HS-5 (cell line): Measurements from ENCODE around the gene TRABD2B.

Source experiments
- DNase-seq: peaks from one replicate; pipeline ENCODE4 v3.0.0-alpha.2; 2012; ENCODE audit warnings: low read depth

Gene TRABD2B

DNA sequence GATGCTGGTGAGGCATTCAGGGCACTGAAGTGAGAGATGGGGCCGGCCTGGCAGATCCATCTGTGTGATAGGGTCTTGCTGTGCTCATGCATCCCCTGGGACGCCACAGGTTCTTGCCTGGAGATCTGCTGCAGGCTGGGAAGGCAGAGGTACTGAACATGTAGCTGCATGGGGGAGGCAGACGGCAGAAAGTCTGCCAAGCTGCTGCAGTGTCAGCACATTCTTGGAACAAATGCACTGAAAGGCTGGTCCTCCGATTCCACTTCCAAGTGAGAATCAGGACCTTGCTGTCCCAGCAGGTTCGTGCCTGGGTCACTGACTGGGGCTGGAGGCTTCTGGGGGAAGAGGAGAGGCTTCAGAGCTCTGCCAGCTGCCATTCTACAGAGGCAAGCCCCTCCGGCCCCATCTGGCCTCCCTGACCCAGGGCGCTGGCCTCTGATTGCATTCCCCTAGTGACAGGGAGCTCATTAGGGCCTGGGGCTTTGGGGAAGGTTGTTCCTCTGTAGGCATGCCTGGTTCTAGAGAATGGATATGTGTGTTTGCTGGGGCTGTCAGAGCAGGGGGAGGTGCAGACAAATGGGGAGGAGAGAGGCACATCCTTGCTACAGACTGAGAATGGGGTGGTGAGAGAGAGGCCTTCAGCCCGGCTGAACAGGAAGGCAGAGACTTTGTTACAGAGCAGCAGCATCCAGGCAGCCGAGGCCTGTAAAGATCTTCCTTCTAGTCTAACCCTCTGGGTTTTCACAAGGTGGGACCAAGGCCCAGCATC is 174.0 kb downstream of the TRABD2B start:
- no peak for DNase-seq

DNA sequence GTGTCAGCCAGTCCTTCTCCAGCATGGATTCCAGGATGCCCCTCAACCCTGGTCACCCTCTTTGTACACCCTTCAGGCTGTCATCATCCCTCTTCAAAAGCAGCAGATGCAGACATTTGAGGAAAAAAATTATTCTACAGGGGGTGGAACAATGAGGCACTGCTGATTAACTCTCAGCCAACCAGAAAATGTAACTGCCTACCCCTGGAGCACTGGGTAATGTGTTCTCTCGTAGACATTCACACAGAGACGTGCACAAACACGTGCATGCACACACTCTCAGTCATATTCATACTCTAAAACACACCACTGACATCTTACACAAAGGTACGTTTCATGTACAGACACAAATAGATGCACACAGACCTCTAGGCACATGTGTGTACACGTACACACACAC is 175.4 kb downstream of the TRABD2B start:
- no peak for DNase-seq

DNA sequence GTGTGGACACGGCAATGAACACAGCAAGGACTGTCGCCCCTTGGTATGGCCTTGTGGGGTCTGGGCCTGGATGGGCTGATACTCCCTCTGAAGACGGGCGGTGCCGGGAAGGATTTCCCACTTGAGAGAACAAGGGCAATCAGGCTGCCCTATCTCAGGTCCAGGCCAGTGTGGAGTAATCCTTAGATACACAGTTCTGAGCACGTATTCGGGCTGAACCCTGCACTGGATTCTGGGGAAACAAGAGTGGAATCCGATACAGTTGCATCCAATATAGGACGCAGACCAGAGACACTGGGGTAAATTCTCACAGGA is 177.7 kb downstream of the TRABD2B start:
- DNase-seq: no peak

DNA sequence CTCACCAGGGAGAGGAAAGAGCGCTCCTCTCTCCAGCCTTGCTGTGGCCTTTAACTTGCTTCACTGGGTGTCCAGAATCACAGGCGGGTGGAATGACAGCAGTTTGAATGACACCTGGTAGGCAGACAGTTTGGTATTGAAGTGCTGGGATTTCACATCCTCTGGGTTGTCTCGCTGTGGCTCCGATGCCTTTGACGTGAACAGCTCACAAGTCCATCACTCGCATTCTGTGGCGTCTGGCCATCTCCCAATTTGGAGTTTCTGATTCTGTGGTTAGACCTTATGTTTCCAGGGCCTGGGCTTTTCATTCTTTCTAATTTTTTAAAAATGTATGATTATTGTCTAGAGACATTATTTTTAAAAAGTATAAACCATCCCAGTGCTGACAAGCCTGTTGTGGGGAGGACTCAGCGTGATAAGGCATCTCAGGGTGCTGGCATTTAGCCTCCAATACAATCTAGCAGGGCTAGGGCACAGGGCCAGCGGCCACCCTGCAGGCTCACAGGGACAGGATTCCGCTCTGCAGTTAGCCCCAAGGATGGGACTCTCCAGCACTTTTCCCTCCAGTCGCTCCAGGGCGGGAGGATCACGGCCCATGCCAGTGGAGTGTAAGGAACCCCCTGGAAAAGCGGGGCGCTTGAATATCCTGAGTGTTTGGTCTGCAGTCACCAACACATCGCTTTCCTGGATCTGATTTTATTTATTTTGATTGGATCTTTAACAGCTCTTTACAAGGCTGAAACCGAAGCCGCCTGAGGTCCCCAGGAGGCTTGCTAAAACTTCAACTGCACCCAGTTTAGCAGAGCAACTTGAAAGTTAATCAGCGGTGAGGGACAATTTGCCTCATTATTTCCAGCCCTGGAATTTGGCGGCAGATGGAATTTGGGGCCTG is 178.3 kb downstream of the TRABD2B start:
- DNase-seq: no peak

DNA sequence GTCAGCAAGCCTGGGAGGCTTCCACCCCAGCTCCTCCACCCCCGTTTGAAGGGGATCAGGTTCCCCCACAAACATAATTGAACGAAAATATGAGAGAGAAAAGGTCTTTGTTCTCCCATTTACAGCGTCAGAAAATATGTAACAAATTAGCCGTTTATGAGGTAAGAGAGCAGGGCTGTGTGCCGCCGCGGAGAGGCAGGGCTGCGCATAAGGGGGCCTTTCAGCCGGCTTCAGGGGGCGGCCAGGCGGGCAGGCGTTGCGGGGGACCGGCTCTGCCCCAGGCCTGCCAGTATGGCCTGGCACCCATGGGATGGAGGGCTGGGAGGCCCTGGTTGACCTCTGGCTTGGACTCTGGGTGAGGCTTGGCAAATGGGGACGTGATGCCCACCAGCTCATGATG is 179.3 kb downstream of the TRABD2B start:
- DNase-seq: no peak

DNA sequence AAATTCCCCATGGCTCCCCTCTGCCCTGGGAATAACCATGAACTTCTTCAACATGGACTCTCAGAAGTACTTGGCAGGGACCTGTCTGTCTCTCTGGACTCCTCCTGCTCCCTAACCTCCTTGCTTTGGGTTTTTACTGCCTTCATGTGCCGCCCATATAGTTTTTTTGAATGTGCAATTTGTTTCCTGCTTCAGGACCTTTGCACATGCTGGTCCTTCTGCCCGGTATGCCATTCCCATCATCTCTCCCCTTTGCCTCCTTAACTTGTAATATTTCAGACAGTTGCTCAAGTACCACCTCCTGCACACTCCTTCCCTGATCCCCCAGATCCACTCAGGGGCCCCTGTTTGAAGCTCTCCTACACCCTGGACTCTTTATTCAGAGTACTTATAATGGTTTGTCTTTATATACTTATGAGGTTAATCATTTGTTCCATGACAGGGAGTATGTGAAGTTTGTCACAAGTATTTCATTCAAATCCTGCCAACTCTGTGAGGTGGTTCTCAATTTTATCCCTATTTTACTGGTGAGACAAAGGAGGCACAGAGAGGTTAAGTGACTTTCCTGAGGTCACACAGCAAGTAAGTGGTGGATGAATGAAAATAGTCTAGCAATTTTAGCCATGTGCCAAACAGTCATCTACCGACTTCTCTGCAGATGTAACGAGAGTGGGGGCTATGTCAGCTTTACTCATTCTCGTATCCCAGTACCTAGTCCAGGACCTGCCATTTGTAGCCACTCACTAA is 180.7 kb downstream of the TRABD2B start:
- no peak for DNase-seq

DNA sequence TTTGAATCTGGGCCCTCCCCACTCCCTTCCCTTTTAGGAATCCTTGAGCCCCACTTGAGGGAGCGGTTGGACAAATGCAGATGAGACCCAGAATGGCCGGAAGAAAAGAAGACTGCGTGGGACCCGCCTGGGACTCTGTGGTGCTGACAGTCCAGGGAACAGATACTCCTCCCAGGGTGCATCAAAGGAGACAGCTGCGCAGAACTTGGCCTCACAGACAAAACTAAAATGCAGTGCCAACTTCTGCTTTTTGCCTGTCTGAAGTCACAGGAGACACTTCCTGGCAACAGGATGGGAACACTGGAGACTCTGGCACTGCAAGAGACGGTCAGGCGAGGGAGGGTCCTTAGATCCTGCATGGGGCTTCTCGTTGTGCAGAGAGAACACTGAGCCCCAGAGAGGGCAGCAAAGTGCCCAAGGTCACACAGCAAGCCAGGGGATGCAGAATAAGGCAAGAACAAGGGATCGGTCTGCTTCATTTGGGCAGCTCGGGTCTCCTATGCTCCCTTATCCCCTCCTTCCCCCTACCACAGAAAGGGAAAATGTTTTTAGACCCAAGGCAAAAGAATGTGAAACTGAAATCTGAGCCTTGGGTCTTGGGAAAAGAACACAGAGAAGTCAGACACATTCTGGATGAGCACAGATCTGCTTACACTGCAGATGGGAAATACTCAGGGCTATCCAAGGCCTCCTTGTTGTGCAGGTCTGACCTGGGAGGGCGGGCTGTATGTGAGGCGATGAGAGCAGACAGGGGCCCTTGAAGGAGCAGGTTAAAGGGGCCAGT is 182.4 kb downstream of the TRABD2B start:
- no peak for DNase-seq

DNA sequence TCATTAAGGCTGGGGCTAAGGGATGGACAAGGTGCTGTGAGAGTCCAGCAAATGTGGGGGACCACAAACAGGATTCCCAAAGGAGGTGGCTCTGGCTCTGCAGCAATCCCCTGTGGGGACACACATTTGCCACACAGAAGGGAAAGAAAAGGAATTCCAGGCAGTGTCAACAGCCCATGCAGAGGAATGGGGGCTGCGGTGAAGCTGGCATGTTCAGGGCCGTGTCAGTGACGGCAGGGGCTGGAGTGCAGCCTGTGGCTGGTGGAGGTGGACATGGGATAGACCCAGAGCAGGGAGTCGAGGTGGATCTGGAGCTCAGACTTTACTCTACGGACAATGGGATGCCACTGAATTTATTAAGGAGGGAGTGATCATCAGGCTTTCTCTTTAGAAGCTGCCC is 183.2 kb downstream of the TRABD2B start:
- DNase-seq: no peak

DNA sequence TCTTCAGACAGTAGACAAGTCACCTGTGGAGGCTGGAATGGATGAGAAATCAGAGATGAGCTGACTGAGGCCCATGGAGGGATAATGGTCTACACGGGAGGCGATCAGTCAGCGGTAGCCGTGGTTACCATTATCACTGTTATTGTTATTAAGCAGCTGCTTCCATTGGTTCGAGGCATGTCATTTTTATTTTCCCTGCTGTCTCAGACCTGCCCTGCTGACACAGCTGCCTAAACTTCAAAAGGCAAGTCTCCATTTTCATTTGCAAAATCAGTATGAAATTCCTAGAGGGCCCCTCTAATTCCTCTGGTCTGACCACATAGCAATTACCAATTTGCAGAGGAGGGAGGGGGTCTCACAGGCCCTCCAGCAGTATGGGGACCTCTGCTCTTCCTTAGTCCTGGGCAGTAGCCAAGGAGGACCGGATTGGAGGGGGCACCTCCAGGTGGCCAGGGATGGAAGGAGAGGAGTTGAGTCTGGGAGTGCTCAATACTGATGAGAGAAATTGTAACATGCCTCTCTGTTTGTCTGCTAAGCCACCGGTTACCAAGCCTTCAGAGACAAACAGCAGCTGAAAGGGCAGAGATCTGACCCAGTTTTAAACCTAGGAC is 184.2 kb downstream of the TRABD2B start:
- no peak for DNase-seq

DNA sequence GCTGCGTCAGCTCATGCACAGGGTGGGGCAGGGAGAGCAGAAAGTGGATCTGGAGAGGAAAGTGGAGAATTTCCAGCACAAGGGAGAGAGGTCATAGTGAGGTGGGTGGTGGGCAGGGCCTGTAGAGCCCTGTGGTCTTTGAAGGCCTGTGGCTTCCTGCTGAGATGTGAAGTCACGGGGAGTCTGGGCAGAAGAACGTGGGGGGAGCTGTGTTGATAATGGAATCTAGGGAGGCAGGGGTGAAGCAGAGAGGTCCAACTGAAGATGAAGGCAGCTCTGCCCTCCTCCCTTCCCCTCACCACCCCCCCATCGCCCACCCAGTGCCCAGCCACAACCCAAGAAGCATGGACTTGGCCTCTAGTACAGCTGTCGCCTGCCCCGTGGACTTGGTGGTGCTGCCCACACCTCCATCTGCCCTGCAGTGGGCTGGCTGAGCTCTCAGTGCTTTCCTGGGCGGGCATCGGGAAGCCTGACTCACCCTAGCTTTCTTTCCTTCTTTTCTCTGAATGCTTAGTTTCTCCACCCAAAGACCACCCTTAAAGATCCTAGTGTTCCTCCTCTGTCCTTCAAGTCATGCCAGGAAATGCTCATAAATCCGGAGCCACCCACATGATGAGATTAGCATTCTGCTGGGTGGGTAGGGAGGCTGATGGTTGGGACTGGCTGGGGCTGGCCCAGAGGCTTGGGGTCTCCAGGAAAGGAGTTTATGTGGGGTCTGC is 186.1 kb downstream of the TRABD2B start:
- DNase-seq: no peak

DNA sequence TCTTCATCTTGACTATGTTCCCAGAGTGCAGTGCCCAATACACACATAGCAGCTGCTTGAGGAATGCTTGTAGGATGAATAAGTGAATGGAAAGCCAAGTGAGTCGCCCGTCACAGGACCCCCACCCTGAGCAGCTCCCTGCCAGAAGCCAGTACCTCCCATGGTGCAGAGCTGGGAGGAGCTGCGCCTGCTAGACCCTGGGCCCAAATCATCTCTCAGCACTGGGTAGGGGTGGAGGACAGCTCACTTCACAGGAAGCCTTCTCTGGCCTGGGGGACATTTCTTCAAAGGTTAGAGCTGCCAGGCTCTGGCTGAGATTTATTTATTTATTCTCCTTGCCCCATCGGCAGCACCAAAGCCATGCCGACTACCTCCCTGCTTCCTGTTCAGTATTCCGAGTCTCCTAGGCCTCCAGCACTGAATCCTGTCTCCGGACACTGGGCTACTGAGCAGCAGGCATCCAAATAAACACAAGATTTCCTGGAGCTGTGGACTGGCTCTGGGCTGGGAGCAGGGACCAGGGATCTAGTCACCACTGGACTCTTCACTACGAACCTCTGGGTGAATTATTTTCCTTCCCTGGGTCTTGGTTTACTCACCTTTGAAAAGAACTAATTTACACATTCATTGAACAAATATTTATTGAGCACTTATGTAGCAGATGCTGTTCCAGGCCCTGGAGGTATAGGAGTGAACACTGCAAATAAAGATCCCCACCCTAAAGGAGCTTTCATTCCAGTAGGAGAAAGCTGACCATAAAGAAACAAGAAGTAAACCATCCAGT is 187.7 kb downstream of the TRABD2B start:
- no peak for DNase-seq

DNA sequence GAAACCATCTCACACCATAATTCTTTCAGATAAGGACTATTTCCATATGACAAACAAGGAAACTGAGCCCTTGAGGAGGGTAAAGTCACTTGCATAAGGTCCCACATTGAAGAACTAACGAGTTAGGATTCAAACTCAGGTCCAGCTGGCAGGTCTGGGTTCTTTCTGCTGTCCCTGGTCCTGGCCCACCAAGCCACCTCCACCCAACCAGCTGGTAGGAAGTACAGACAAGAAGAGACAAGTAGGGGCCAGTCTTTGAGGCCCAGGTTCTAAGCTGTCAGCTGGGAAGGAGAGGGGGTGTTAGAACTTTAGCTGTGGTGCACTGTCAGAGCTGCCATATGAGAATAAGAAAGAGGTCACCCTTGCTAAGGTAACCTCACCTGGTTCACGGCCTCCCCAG is 188.6 kb downstream of the TRABD2B start:
- DNase-seq: no peak

DNA sequence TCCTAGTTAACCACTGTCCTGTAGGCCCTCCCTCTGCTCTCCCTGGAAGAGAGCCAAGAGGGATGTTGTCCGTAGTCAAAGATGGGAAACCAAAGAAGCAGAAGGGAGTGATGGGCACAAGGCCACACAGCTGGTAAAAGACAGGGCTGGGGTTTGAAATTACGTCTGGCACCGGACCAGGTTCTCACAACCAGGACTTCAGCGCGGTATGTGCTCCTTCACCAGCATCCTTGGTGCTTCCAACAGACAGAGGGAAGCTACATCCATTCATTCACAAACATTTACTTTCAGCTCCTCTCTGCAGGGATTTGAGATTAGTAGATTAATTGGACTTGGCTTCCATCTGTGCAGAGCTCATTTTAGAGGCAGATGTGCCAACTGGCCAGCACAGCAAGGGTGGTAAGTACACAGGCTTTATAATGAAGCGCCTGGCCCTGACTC is 191.2 kb downstream of the TRABD2B start:
- DNase-seq: no peak

DNA sequence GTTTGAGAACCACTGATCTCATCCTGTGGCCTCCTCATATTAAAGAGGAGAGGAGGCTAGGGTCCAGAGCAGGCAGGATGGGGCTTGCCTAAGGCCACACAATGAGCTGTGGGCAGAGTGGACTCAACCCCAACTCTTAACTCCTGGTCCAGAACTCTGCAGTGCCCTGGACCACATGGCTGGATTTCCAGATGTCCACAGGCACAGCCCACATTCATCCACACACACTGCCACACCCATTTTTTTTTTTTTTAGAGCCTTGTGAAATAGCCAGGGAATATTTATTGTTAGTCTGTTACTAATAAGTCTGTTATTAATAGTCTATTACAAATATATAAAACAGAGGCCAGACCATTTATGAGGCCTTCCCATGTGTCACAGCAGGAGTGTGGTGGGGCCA is 192.2 kb downstream of the TRABD2B start:
- no peak for DNase-seq

DNA sequence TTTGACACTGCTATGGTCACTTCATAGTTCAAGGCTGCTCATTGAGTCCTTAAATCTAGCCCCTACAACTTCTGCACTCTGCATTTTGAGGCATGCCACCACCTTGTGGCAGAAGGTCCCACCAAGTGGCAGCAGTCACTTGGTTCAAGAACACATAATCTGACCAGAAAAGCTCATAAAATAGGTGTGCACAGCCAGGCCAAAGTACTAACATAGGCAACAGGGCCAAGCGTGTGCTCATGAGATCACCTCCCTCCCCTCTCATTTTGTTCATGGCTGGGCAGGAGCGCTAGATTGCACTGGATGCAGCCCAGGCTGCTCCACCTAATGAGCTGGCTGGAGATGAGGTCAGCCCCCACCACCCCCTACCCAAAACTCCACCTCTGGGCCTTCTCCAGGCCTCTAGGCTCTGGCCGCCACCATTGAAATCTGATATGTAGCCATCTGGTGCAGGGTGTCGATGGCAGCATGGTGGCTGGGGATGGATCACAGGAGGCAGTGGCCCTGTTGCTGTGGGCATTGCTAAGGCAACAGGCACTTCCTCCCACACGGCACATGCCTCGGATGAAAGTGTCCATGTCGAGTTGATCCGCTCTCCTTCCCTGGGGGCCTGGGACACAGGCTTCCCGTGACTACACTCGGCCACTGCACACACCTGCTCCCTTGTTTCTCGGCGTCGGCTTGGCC is 193.2 kb downstream of the TRABD2B start:
- DNase-seq: no peak

DNA sequence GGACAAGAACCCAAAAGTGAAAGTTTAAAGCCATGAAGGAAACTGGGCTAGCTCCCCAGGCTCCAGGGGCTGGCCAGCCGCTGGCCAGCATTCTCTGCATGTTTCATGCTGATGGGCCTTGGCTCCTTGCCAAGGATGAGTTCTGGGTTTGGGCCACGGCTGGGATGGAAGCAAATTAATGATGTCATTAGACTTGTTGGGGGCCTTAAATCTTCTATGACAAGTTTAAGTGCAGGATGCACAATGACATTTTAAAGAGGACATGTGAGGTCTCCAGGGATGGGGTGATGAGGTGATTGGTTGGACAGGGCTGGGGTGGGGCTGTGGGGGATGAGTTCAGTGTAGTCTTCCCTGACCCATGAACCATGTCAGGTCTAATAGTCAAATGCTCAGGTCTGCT is 199.6 kb downstream of the TRABD2B start:
- DNase-seq: no peak

DNA sequence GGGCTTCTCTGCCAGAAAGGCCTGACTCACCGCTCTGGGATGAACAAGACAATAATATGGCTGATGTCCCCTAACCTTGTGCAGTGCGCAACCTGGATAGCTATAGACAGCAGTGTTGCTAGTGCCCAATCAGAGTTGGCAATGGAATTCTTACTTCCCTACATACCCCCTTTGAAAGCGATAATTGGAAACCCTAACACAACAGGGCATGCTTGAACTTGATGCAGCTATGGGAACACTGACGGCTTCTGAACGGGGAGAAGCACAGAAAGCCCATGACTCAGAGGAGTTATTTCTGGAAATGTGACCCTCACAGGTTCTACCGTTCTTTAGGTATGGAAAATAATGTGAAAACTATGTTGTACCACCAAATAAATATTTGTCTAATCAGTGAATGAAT is 200.6 kb downstream of the TRABD2B start:
- DNase-seq: no peak

DNA sequence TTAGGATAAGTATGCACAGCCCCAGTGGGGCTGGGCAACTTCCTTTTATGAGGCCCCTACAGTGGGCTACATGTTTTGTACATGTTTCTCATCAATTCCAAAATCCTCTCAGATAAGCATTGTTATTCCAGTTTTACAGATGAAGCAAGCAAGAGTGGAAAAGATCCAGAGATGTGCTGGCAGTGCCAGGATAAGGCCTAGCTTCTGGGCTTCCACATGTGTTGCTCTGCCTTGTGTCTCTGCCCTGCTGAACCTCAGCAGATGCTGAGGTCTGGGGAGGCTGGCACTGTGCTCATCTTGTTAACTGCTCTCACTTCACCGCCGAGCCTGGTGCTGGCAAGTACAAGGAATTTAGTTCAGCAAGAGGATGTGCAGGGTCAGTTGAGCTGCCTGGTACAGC is 202.1 kb downstream of the TRABD2B start:
- no peak for DNase-seq

DNA sequence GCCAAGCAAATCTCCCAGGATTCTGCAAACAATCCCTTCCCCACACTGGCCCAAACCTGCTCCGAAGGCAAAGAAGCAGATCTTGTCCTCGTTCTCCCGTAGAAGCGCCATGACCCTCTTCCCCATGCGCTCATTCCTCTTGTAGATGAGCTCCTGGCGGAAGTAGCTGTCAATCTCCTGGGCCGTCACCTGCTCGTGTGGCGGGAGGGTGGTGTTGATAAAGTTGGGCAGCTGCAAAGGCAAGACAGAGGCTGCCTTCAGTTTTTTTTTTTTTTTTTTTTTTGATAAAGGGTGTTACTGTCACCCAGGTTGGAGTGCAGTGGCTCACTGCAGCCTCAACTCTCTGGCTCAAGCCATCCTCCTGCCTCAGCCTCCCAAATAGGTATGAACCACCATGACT is 202.7 kb downstream of the TRABD2B start:
- DNase-seq: no peak

DNA sequence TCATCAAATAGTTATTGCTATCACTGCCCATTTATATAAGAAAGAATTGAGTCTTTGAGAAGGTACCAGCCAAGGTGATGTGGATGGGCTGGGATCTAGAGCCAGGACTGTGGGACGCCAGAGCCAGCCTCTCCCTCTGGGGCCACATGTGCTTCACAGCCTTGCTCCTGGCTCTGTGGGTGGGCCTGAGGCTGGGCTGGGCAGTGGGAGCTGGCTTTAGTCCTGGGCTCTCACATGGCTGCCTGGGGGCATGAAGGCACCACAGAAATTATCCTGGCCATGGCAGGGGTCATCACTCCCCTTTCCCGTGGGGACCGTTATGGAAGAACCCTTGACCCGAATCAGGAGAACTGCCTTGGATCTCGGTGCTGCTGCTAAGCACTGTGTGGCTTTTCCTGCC is 203.1 kb downstream of the TRABD2B start:
- DNase-seq: no peak
